Measurements from ENCODE around the gene KCNQ5.

- TF ChIP-seq CTCF (IDR thresholded peaks at IDR 0.05) (no peak), POLR2AphosphoS5 (IDR thresholded peaks at IDR 0.05) (no peak), POLR2A (IDR thresholded peaks at IDR 0.05) (no peak), EP300 (IDR thresholded peaks at IDR 0.05) (no peak)
These were observed 203.5 kb downstream of the KCNQ5 start for GRCh38 chr6:72825315-72825911.

Measured in suprapubic skin (tissue), 4 donors.